Panc1 (cell line): ENCODE data around the gene SLC18B1.

ENCODE experiments used
- POLR2AphosphoS5 ChIP-seq: IDR thresholded peaks from 2 replicates; pipeline ENCODE4 v1.6.1; 2012; ENCODE audit warnings: mild to moderate bottlenecking, low read depth, low read length, moderate library complexity
- TF ChIP-seq, protein P1 (sequence below): fragments of 450-650 bp; IDR thresholded peaks from 2 replicates; pipeline ENCODE4 v1.5.1; 2017; ENCODE audit warnings: mild to moderate bottlenecking

DNA sequence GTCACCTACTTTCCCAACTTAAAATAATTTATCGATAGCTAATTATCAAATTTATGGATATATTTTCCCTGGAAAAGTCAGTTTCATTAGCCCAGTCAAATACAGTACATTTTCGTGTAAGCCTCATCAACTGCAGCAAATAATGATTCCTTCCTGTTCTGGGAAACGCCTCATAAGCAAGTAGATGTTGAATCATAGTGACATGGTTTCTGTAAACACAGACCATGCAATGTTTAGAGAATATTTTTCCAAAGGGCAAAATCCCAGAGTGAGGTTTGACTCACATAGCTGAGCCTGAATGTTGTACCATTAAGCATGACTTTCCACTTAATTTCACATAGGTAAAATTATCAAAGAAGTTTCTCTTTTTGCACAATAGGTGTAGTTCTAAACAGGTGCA, 67.9 kb downstream of the SLC18B1 start:
- TF ChIP-seq, protein P1, sequence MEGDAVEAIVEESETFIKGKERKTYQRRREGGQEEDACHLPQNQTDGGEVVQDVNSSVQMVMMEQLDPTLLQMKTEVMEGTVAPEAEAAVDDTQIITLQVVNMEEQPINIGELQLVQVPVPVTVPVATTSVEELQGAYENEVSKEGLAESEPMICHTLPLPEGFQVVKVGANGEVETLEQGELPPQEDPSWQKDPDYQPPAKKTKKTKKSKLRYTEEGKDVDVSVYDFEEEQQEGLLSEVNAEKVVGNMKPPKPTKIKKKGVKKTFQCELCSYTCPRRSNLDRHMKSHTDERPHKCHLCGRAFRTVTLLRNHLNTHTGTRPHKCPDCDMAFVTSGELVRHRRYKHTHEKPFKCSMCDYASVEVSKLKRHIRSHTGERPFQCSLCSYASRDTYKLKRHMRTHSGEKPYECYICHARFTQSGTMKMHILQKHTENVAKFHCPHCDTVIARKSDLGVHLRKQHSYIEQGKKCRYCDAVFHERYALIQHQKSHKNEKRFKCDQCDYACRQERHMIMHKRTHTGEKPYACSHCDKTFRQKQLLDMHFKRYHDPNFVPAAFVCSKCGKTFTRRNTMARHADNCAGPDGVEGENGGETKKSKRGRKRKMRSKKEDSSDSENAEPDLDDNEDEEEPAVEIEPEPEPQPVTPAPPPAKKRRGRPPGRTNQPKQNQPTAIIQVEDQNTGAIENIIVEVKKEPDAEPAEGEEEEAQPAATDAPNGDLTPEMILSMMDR, result no peak
- TF ChIP-seq POLR2AphosphoS5, result no peak
